Mucosa of rectum (tissue), 2 donors: ENCODE measurements around the gene CCM2L.

ENCODE experiments used
- H3K27ac ChIP-seq, 2 donors: one replicate each; pipeline ENCODE4 v1.7.0; 2013; ENCODE audit warnings: inconsistent platforms in 2 of 2, low read depth in 2 of 2, low read length in 2 of 2
- H3K27me3 ChIP-seq, 2 donors: one replicate each; pipeline ENCODE4 v1.7.0; 2013; ENCODE audit warnings: low read length in 2 of 2; ENCODE audit not compliant: control insufficient read depth in 2 of 2, insufficient read depth in 2 of 2
- H3K36me3 ChIP-seq, 2 donors: one replicate each; pipeline ENCODE4 v1.7.0; 2013; ENCODE audit warnings: low read length in 2 of 2; ENCODE audit not compliant: control insufficient read depth in 2 of 2, insufficient read depth in 2 of 2
- H3K4me1 ChIP-seq, 2 donors: one replicate each; pipeline ENCODE4 v1.7.0; 2013; ENCODE audit warnings: low read length in 2 of 2, mild to moderate bottlenecking in 1 of 2; ENCODE audit not compliant: control insufficient read depth in 2 of 2, insufficient read depth in 2 of 2
- H3K4me3 ChIP-seq, 2 donors: one replicate each; pipeline ENCODE4 v1.7.0; 2013; ENCODE audit warnings: low read length in 2 of 2
- H3K9ac ChIP-seq, 2 donors: one replicate each; pipeline ENCODE4 v1.7.0; 2013; ENCODE audit warnings: low read length in 2 of 2, low read depth in 1 of 2, mild to moderate bottlenecking in 1 of 2
- H3K9me3 ChIP-seq, 2 donors: one replicate each; pipeline ENCODE4 v1.7.0; 2013; ENCODE audit warnings: low read length in 2 of 2; ENCODE audit not compliant: control insufficient read depth in 2 of 2
- donor health status: healthy.
- donor health status: Normal muscosa, but diverticular disease.

CCM2L gene

GRCh38 chr20:32010101-32010500 is at the start of gene CCM2L:
Gene CCM2L, plus strand, starts transcription at chr20:32010438. Its CDS starts 17 bp downstream, at chr20:32010455.
- Histone ChIP-seq H3K4me3 (no peak within 1 kb of the TSS), H3K36me3 (no peaks in the 10 kb centered on the region), H3K9me3 (no peaks in the 10 kb centered on the region), H3K4me1 (no peaks in the 10 kb centered on the region), H3K27me3 (peaks cover 8 to 14% of the 10 kb centered on the region in 2 donors), H3K27ac (no peak within 1 kb of the TSS), H3K9ac (no peak within 1 kb of the TSS)

DNA sequence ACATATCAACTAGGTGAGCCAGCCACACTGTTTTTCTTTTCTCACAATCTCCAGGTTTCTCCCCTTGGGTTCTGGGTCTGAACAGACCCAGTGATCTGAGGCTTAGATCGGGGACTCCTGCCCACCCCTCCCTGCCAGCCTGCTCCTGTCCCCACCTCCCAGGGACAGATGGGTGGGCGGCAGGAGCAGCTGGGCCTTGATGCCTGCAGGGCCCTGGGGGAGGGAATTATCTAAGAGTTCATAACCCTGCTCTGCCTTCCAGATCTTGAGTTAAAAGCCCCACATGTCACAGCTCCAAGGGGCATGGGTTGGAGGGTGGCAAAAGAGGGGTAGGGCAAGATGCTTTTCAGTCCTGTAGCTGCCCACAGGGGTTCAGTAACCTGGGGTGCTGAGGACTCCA is 47.5 kb upstream of the CCM2L start:
- Histone ChIP-seq H3K4me3 (no peak overlapping the region), H3K36me3 (no peaks in the 10 kb centered on the region), H3K27ac (no peak overlapping the region), H3K27me3 (peaks cover 12 to 15% of the 10 kb centered on the region in 2 donors), H3K9ac (no peak overlapping the region), H3K4me1 (no peaks in the 10 kb centered on the region), H3K9me3 (no peaks in the 10 kb centered on the region)

GRCh38 chr20:31963889-31964288 is 46.3 kb upstream of the CCM2L start:
- Histone ChIP-seq H3K9me3 (no peaks in the 10 kb centered on the region), H3K9ac (no peak overlapping the region), H3K4me3 (no peak overlapping the region), H3K36me3 (no peaks in the 10 kb centered on the region), H3K27me3 (peaks cover 13 to 15% of the 10 kb centered on the region in 2 donors), H3K4me1 (peaks cover 0 to 2% of the 10 kb centered on the region in 2 donors), H3K27ac (no peak overlapping the region)

- no peaks in the 10 kb centered on the region for H3K9me3 ChIP-seq
- no peaks in the 10 kb centered on the region for H3K36me3 ChIP-seq
- H3K27me3 ChIP-seq = peaks cover 16 to 21% of the 10 kb centered on the region in 2 donors
- H3K4me1 ChIP-seq = peaks cover 0 to 2% of the 10 kb centered on the region in 2 donors
- H3K4me3 ChIP-seq = no peak overlapping the region
- H3K9ac ChIP-seq = no peak overlapping the region
- no peak overlapping the region for H3K27ac ChIP-seq
Observed at GRCh38 chr20:31966991-31967655, 43.1 kb upstream of the CCM2L start.

GRCh38 chr20:31967830-31968249 is 42.4 kb upstream of the CCM2L start, which contains the start of gene XKR7:
Gene XKR7, plus strand, starts transcription at chr20:31968151. Its CDS starts 25 bp downstream, at chr20:31968176.
- Histone ChIP-seq H3K4me1 (peaks cover 0 to 2% of the 10 kb centered on the region in 2 donors), H3K27me3 (peaks cover 17 to 21% of the 10 kb centered on the region in 2 donors), H3K9ac (no peak within 1 kb of the TSS), H3K9me3 (no peaks in the 10 kb centered on the region), H3K4me3 (no peak within 1 kb of the TSS), H3K27ac (no peak within 1 kb of the TSS), H3K36me3 (no peaks in the 10 kb centered on the region)

DNA sequence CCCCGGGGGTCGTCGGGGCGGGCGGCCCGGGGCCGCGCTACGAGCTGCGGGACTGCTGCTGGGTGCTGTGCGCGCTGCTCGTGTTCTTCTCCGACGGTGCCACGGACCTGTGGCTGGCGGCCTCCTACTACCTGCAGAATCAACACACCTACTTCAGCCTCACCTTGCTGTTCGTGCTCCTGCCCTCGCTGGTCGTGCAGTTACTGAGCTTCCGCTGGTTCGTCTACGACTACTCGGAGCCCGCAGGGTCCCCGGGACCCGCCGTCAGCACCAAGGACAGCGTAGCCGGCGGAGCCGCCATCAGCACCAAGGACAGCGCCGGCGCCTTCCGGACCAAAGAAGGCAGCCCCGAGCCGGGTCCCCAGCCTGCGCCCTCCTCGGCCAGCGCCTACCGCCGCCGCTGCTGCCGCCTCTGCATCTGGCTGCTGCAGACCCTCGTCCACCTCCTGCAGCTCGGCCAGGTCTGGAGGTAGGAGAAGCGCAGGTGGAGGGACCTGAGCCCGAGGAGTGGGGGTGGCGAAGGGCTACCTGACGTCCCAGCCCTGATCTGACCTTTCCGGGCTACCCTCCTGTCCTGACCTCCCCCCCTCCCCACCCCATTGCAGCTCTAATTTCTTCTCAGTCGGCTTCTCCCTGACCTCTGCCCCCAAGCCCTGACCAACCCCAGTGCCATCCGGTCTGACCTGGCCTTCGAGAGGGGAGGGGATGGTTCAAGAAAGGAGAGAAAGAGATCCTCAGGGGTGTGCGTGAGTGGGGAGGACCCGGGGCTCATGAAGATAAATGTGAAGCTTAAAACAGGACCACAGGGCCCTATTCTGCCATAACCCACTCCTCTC is 41.7 kb upstream of the CCM2L start:
- no peaks in the 10 kb centered on the region for H3K36me3 ChIP-seq
- H3K4me1 ChIP-seq = peaks cover 0 to 2% of the 10 kb centered on the region in 2 donors
- H3K4me3 ChIP-seq = no peak overlapping the region
- no peaks in the 10 kb centered on the region for H3K9me3 ChIP-seq
- peaks cover 19 to 21% of the 10 kb centered on the region in 2 donors for H3K27me3 ChIP-seq
- no peak overlapping the region for H3K9ac ChIP-seq
- H3K27ac ChIP-seq = no peak overlapping the region

DNA sequence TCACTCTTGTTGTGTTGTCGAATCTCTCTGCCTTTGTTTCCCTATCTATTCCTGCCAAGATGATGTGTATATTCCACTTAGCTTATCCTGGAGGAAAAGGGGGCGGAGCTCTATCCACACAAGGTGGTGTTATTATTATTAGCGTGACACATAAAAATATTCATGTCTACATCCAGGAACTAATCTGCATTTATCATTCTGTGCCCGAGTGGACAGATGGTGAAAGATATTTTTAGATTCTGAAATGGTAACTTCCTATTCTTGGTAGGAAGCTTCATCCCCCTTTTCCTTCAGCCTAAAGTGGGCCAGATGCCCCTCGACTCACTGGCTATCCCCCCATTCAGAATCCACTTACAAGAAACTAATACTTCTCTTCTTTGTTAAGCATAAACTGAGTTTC is 40.2 kb upstream of the CCM2L start:
- H3K27ac ChIP-seq = no peak overlapping the region
- H3K4me3 ChIP-seq = no peak overlapping the region
- no peaks in the 10 kb centered on the region for H3K36me3 ChIP-seq
- peaks cover 21% of the 10 kb centered on the region in 2 donors for H3K27me3 ChIP-seq
- H3K4me1 ChIP-seq = peaks cover 0 to 2% of the 10 kb centered on the region in 2 donors
- no peak overlapping the region for H3K9ac ChIP-seq
- no peaks in the 10 kb centered on the region for H3K9me3 ChIP-seq

DNA sequence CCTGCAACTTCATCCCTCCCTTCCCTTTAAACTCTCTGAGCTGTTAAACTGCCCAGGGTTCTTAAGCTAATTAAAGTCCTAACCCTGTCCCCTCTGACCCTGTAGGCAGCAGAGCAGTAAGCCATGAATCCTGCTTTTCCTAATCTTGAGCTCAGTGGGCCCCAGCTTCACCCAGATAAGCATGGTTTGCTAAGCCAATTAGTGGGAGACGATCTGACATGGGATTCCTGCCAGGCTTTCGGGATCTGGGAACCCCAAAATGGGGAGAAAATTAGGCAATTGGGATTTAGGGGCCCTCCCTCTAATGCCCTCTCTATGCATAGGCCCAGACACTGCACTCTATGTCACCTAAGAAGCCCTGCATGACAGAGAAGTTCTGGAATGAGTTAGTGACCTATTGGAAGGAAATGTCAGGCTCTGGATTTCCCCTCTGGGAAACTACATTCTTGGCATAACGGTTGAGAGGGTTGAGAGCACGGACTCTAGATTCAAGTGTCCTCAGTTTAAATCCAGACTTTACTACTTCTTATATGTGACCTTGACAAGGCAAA is 37.7 kb upstream of the CCM2L start:
- Histone ChIP-seq H3K4me3 (no peak overlapping the region), H3K4me1 (peaks cover 0 to 2% of the 10 kb centered on the region in 2 donors), H3K9me3 (no peaks in the 10 kb centered on the region), H3K9ac (no peak overlapping the region), H3K27me3 (peaks cover 5 to 14% of the 10 kb centered on the region in 2 donors), H3K36me3 (no peaks in the 10 kb centered on the region), H3K27ac (no peak overlapping the region)

GRCh38 chr20:31974296-31974695 is 35.9 kb upstream of the CCM2L start:
- Histone ChIP-seq H3K27me3 (peaks cover 5 to 10% of the 10 kb centered on the region in 2 donors), H3K4me1 (no peaks in the 10 kb centered on the region), H3K27ac (no peak overlapping the region)

DNA sequence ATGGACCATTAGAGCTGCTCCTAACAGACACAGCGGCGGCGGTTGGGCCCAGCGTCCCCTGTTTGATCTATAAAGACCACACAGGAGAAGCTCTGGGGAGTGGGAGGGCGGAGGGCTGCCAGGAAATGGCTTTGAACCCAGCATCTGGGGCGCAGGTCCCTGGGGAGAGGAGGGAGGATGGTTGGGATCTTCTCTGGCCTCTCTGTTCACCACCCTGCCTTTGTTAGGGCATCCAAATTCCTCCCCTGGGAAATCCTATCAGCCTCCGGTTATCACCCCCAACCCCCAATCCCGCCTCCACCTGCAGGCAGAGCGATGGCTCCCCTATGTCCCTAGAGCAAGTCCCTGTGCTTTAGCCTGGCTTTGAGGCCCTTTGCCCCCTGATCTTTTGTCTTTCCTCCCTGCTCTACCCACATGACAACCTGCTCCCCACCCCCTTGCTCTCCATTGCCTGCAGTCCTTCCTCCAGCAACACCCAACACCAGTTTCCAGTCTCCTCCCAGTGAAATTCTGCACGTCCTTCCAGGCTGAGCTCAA is 35.2 kb upstream of the CCM2L start:
- no peak overlapping the region for H3K4me3 ChIP-seq
- H3K27me3 ChIP-seq = peaks cover 5 to 10% of the 10 kb centered on the region in 2 donors
- H3K4me1 ChIP-seq = no peaks in the 10 kb centered on the region
- H3K9ac ChIP-seq = no peak overlapping the region
- H3K9me3 ChIP-seq = no peaks in the 10 kb centered on the region
- H3K27ac ChIP-seq = no peak overlapping the region
- no peaks in the 10 kb centered on the region for H3K36me3 ChIP-seq

More at GRCh38 chr20:31974296-31974695, 35.9 kb upstream of the CCM2L start:
- H3K9ac ChIP-seq = no peak overlapping the region
- no peaks in the 10 kb centered on the region for H3K36me3 ChIP-seq
- H3K9me3 ChIP-seq = no peaks in the 10 kb centered on the region
- H3K4me3 ChIP-seq = no peak overlapping the region
